Hair follicle dermal papilla cell (primary cell): Measurements from ENCODE around the gene MED16. TPM values are rescaled to one million over a fixed set of nuclear protein-coding genes. Genes with fewer than 3 reads are reported as not detected.
A peak's percentile ranks its signal among the peaks of the same experiment; 100 is the strongest.

Source experiments
- small RNA-seq: library from RNA; depleted of rRNA; stranded (forward); fragments of <200 nt; gene quantifications from one replicate; pipeline ENCODE3, GENCODE V24; 2012
- total RNA-seq: library from RNA; depleted of rRNA; stranded (reverse); fragments of >200 nt; gene quantifications from 2 replicates; pipeline ENCODE4 v1.2.3, GENCODE V29; 2012

The MED16 gene
- 42.4 and 52.1 TPM in 2 replicates for total RNA-seq

DNA sequence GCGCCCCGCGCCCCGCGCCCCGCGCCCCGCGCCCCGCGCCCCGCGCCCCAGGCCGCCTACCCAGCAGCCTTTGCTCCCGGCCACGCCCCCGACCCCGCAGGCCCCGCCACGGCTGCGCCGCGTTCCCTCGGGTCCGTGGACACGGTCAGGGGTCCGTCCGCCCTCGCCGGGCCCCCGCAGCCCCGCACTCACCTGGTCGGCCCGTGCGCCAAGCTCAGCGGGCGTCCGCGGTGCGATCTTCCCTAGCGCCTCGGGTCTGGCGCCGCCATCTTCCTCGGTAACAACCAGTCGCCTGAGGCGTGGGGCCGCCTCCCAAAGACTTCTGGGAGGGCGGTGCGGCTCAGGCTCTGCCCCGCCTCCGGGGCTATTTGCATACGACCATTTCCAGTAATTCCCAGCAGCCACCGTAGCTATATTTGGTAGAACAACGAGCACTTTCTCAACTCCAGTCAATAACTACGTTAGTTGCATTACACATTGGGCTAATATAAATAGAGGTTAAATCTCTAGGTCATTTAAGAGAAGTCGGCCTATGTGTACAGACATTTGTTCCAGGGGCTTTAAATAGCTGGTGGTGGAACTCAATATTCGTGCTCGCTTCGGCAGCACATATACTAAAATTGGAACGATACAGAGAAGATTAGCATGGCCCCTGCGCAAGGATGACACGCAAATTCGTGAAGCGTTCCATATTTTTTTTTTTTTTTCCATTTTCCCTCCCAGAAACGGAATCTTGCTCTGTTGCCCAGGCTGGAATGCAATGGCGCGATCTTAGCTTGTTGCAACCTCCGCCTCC lies at the start of gene MED16, which contains the start of gene RNU6-9:
Gene MED16 (minus strand): TSS at position 294 of the 796 bp plus-strand sequence. CDS start 2,056 bp downstream, outside the sequence.
Gene RNU6-9 (plus strand): TSS at position 591 of the 796 bp plus-strand sequence.

DNA sequence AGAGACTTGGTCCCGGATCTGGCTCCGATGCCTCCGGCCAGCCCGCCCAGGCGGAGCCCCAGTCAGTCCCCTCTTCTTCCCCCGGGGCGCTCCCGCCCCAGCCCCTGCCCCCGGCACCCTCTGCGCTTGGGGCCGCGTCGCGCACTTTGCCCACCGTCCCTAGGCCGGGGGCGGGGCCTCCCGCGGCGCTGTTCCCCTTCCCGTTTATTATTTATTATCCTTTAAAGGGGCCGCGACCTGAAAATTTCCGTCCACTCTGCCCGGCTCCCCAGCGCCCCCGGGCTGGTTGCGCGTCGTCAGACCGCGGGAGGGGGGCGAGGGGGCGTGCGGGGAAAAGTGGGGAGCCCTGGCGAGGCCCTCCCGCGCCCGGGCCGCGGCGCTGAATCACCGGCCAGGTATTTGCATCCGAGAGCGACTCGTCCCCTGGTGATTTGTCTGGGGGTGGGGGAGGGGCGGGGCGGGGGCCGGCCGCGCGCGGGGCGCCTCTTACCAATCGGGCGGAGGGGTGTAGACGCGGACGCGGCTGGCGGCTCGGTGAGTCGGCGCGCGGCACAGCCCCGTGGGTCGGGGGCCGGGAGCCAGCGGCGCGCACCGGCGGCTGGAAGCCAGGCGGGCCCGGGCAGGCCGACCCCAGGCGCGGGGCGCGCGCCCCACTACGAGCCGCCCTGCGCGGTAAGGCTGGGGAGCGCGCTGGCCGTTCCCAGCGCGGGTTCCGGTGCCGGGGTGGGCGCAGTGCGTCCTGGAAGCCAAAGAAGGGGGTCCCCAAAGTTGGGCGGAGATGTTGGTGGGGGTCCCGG lies 32.7 kb upstream of the MED16 start, which contains the start of gene ARID3A:
Gene ARID3A (plus strand): TSS at position 510 of the 797 bp plus-strand sequence. CDS start 3,494 bp downstream, outside the sequence.

DNA sequence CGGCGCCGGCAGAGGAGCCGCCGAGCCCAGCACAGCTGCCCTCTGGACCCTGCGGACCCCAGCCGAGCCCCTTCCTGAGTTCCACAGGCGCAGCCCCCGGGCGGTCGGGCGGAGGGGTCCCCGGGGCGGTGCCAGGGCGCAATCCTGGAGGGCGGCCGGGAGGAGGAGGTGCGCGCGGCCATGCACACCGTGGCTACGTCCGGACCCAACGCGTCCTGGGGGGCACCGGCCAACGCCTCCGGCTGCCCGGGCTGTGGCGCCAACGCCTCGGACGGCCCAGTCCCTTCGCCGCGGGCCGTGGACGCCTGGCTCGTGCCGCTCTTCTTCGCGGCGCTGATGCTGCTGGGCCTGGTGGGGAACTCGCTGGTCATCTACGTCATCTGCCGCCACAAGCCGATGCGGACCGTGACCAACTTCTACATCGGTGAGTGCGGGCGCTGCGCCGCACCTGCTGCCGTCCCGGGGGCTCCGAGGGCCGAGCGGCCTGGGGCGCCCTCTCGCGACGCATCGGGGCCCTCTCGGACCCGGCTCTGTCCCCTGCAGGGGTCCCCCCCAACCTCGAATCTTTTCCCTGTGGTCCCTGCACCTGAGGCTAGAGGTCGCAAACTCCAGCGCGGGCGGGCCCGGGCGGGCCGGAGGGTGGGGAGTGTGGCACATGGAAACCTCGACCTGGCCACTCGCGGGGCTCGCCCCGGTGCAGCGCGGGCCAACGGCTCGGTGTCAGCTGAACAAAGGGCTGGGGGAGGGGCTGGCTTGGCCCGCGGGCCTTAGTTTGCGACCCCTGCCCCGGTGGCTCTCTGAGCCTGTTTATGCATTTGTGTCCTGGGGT lies 24.6 kb upstream of the MED16 start, which contains the start of gene KISS1R:
Gene KISS1R (plus strand): TSS at position 11 of the 829 bp plus-strand sequence. CDS start 170 bp downstream, at position 181.

DNA sequence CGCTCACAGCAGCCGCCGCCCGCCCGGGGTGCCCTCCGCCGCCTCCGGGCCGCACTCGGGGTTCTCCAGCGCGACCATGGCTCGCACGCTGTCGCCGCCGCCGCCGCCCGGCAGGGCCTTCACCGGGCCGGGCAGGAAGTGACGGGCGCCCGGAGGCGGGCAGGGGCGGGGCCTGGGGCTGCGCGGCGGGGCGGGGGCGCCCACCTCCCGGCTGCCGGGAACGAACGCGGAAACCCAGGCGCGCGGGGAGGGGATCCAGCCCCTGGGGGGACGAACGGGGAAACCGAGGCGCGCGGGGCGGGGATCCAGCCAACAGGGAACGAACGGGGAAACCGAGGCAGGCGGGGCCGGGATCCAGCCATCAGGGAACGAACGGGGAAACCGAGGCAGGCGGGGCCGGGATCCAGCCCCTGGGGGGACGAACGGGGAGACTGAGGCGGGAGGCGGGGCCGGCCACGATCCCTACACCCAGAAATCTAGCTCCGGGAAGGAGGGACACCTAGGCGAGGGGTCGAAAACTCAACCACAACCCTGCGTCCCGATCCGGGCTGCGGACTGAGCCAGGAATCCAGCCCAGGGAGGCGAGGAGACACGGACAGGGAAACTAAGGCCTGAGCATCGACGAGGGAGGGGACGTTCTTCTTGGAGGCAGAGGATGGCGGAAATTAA lies 20.2 kb upstream of the MED16 start, which contains the start of gene R3HDM4:
Gene R3HDM4 (minus strand): TSS at position 140 of the 669 bp plus-strand sequence. CDS start 62 bp downstream, at position 78.

DNA sequence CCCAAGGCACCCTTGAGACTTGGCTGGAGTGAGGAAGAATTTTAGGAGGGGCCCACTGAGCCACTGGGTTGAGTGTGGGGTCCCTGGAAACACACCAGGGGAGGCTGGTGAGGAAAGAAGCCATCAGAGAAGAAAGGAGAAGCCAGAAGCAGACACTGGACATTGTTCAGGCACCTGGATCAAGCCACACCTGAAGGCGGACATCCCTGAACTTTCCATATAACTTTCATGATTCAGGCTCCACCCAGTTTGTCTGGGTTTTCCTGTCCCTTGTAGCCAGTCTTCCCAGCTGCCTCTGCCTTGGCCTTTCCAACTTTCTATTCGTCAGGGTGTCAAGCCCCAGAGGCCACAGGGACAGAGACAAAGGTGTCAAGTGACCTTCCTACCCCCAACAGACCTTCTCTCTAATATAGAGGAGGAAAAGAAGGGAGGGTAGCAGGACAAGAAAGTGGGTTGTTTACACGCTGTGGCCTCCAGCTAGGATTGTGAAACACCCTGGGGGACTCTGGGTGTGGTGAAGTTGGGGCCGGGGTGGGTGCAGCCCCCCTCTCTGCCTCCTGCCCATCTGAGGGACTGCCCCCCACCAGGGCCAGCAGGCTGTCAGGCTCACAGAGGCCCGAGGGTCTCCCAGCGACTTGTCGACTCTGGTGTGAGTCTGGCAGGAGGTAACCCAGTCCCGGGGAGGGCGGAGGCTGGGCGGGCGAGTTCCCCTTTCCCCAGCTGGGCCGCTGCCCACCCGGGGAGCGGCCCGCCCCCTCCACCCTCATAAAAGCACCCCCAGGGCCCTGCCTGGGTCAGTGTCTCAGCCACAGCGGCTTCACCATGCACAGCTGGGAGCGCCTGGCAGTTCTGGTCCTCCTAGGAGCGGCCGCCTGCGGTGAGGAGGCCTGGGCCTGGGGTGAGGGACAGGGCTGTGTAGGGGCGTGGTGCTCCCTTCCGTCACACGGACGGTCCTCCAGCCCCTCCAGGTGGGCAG lies 33.8 kb downstream of the MED16 start, which contains the start of gene CFD:
Gene CFD (plus strand): TSS at position 797 of the 976 bp plus-strand sequence. CDS start 26 bp downstream, at position 823.

GRCh38 chr19:852136-853013 lies 40.6 kb downstream of the MED16 start, which contains the start of gene ELANE:
ELANE (plus strand) TSS chr19:852303; CDS start chr19:852329, 26 bp downstream.

GRCh38 chr19:840519-841206 lies 52.3 kb downstream of the MED16 start, which contains the start of gene PRTN3:
PRTN3 (plus strand) TSS chr19:840999; CDS start chr19:841009, 10 bp downstream.

GRCh38 chr19:827710-828321 lies 65.2 kb downstream of the MED16 start, which contains the start of gene AZU1:
AZU1 (plus strand) TSS chr19:827837; CDS start chr19:827847, 10 bp downstream.

GRCh38 chr19:821825-822503 lies 71.0 kb downstream of the MED16 start, which contains the start of gene PLPPR3:
PLPPR3 (minus strand) TSS chr19:821955; CDS start chr19:821559, 396 bp downstream.

Small RNAs within 50 kb of the gene (small RNA-seq; reads per million reads assigned to genes)
- 8.2 reads per million, percentile 88 among the genes with 10 or more reads in this experiment for gene RNU6-9

Other genes with a start within 250 kb of the MED16 start
- 38.9 and 46.4 TPM in 2 replicates for gene RNF126, start 230.0 kb downstream of the MED16 start, total RNA-seq
- 34.2 and 42.5 TPM in 2 replicates for gene FSTL3, start 216.8 kb downstream of the MED16 start, total RNA-seq
- gene PRSS57, start 197.7 kb downstream of the MED16 start, total RNA-seq, result not detected in 2 replicates
- 0.73 and 0.97 TPM in 2 replicates for gene PALM, start 184.3 kb downstream of the MED16 start, total RNA-seq
- gene MISP, start 142.1 kb downstream of the MED16 start, total RNA-seq, result under 0.01 TPM in 1 of 2 replicates, not detected in the other
- 99.9 and 128 TPM in 2 replicates for gene PTBP1, start 95.7 kb downstream of the MED16 start, total RNA-seq
- 1.3 and 2.4 TPM in 2 replicates for gene PLPPR3, start 71.2 kb downstream of the MED16 start, total RNA-seq
- gene AZU1, start 65.3 kb downstream of the MED16 start, total RNA-seq, result not detected in 2 replicates
- not detected in 2 replicates for gene PRTN3, start 52.2 kb downstream of the MED16 start, total RNA-seq
- 0.49 and 0.73 TPM in 2 replicates for gene ELANE, start 40.9 kb downstream of the MED16 start, total RNA-seq
- gene CFD, start 33.5 kb downstream of the MED16 start, total RNA-seq, result 33.5 and 41.1 TPM in 2 replicates
- gene RNU6-9, start 297 bp upstream of the MED16 start, total RNA-seq, result not detected in 2 replicates
- 34.6 and 46.8 TPM in 2 replicates for gene R3HDM4, start 20.0 kb upstream of the MED16 start, total RNA-seq
- not detected in 2 replicates for gene KISS1R, start 24.1 kb upstream of the MED16 start, total RNA-seq
- gene ARID3A, start 32.8 kb upstream of the MED16 start, total RNA-seq, result 23.9 and 25.5 TPM in 2 replicates
- gene WDR18, start 91.2 kb upstream of the MED16 start, total RNA-seq, result 32.7 and 32.9 TPM in 2 replicates
- gene GRIN3B, start 107.2 kb upstream of the MED16 start, total RNA-seq, result 0.85 and 1.5 TPM in 2 replicates
- 92.7 and 94.6 TPM in 2 replicates for gene TMEM259, start 127.9 kb upstream of the MED16 start, total RNA-seq
- not detected in 2 replicates for gene RNU6-2, start 128.3 kb upstream of the MED16 start, total RNA-seq
- 745 and 827 TPM in 2 replicates for gene CNN2, start 133.4 kb upstream of the MED16 start, total RNA-seq
- 8.3 and 9.4 TPM in 2 replicates for gene ABCA7, start 146.9 kb upstream of the MED16 start, total RNA-seq
- 0.65 and 1.5 TPM in 2 replicates for gene ARHGAP45, start 174.0 kb upstream of the MED16 start, total RNA-seq
- 86.5 and 134 TPM in 2 replicates for gene POLR2E, start 202.2 kb upstream of the MED16 start, total RNA-seq
- 238 and 301 TPM in 2 replicates for gene GPX4, start 210.8 kb upstream of the MED16 start, total RNA-seq